HepG2 (cell line): ENCODE data around the gene TBL3. TPM values are rescaled to one million over a fixed set of nuclear protein-coding genes. Genes with fewer than 3 reads are reported as not detected.

Experiments used
- ATAC-seq: fragments of 200-7000 bp; cut with Tn5 transposase; 3 replicates; pipeline ENCODE4 v1.9.1; 2020; ENCODE audit warnings: mild to moderate bottlenecking, moderate library complexity
- BruUV-seq: library from RNA; stranded (reverse); fragments of 400-500 nt; replicated peaks from 2 replicates; lab custom pipeline; 2021; lab: Mats Ljungman, UMichigan
- CTCF ChIA-PET: fragments of 300-600 bp; formaldehyde crosslinking; extraction: SDS; loops from one replicate; lab custom pipeline; 2021; ENCODE audit warnings: low total read pairs, inconsistent platforms, low intra/inter-chr PET ratio; lab: Yijun Ruan, JAX
- POLR2A ChIA-PET: fragments of 350-600 bp; sonication (Branson Sonifier 250); formaldehyde crosslinking; loops from one replicate; lab custom pipeline; 2020; ENCODE audit warnings: antibody characterized with exemption, inconsistent platforms; lab: Yijun Ruan, JAX
- DNase-seq: peaks from one replicate; pipeline ENCODE4 v3.0.0-alpha.2; 2015; ENCODE audit warnings: low spot score
- FAIRE-seq: peaks from 3 replicates; lab custom pipeline; 2011; peaks lifted over from hg19 to GRCh38; lab: Jason Lieb, UNC
- H2AFZ ChIP-seq: one replicate; pipeline ENCODE4 v1.6.1; 2011; ENCODE audit warnings: low read length, inconsistent platforms
- H3K27ac ChIP-seq: fragments of 300-600 bp; 3 replicates; pipeline ENCODE4 v1.8.0; 2011; ENCODE audit warnings: mixed run types, mild to moderate bottlenecking, mixed read lengths, low read length, inconsistent platforms; ENCODE audit not compliant: insufficient read depth; ENCODE audit errors: extremely low read length
- H3K27me3 ChIP-seq, 2 experiments: fragments of 200-600 bp in 1 of 2; 2 replicates in 1 of 2; 3 replicates in 1 of 2; pipeline versions ENCODE4 v1.6.0 to v1.8.0; 2011; ENCODE audit warnings: low read length in 2 of 2, mild to moderate bottlenecking in 2 of 2, moderate library complexity in 2 of 2, inconsistent platforms in 1 of 2; ENCODE audit not compliant: insufficient read depth in 2 of 2, control insufficient read depth in 1 of 2
- H3K36me3 ChIP-seq, 2 experiments: fragments of 200-600 bp in 1 of 2; replicated peaks in 1 of 2; 2 replicates in 1 of 2; 3 replicates in 1 of 2; pipeline versions ENCODE4 v1.5.1 to v1.8.0; 2011; ENCODE audit warnings: low read length in 2 of 2, inconsistent platforms in 1 of 2; ENCODE audit not compliant: insufficient read depth in 2 of 2, control insufficient read depth in 1 of 2
- H3K4me1 ChIP-seq: 2 replicates; pipeline ENCODE4 v1.5.1; 2012; ENCODE audit warnings: low read length, inconsistent platforms; ENCODE audit not compliant: insufficient read depth
- H3K4me2 ChIP-seq: 2 replicates; pipeline ENCODE4 v1.6.0; 2011; ENCODE audit warnings: low read depth, low read length, inconsistent platforms
- H3K4me3 ChIP-seq, 3 experiments: fragments of 200-600 bp in 1 of 3; sonication (generic), shearing (Covaris generic) in 1 of 3; replicated peaks in 1 of 3; 2 replicates each; pipeline ENCODE4 v1.5.1; 2011 to 2016; ENCODE audit warnings: low read length in 3 of 3, inconsistent platforms in 2 of 3, low read depth in 2 of 3, mild to moderate bottlenecking in 2 of 3, control low read depth in 1 of 3, mixed read lengths in 1 of 3; ENCODE audit not compliant: insufficient read depth in 1 of 3
- H3K79me2 ChIP-seq: one replicate; pipeline ENCODE4 v1.6.1; 2011; ENCODE audit warnings: low read length, inconsistent platforms; ENCODE audit not compliant: insufficient read depth
- H3K9ac ChIP-seq: 2 replicates; pipeline ENCODE4 v1.6.0; 2011; ENCODE audit warnings: mild to moderate bottlenecking, low read depth, low read length, inconsistent platforms; ENCODE audit not compliant: insufficient read depth
- H3K9me3 ChIP-seq: 2 replicates; pipeline ENCODE4 v1.5.1; 2012; ENCODE audit warnings: mild to moderate bottlenecking, low read length
- H4K20me1 ChIP-seq: 2 replicates; pipeline ENCODE4 v1.6.0; 2011; ENCODE audit warnings: inconsistent platforms, mild to moderate bottlenecking, low read length, moderate library complexity; ENCODE audit not compliant: insufficient read depth
- BORCS8-MEF2B ChIP-seq: sonication (generic); formaldehyde crosslinking; IDR thresholded peaks from 2 replicates; pipeline ENCODE4 v1.8.0; 2022; ENCODE audit warnings: mild to moderate bottlenecking, missing genetic modification reagents
- CHD2 ChIP-seq: IDR thresholded peaks from 2 replicates; pipeline ENCODE4 v1.6.1; 2011; ENCODE audit warnings: low read depth, low read length, improper control_type of control experiment
- CHD4 ChIP-seq: fragments of 200-600 bp; sonication (generic); IDR thresholded peaks from 2 replicates; pipeline ENCODE4 v1.7.0; 2017; ENCODE audit warnings: mild to moderate bottlenecking, low read length, borderline replicate concordance
- HINFP ChIP-seq: sonication (generic); formaldehyde crosslinking; IDR thresholded peaks from 2 replicates; pipeline ENCODE4 v1.4.0; 2020; ENCODE audit warnings: low read depth, mild to moderate bottlenecking, missing genetic modification reagents
- KLF6 ChIP-seq: IDR thresholded peaks from 2 replicates; pipeline ENCODE4 v1.8.0; 2016; ENCODE audit warnings: missing biosample characterization, missing genetic modification reagents
- MXD4 ChIP-seq: IDR thresholded peaks from 2 replicates; pipeline ENCODE4 v1.6.1; 2016; ENCODE audit warnings: mild to moderate bottlenecking, missing biosample characterization, missing genetic modification reagents
- NR2F1 ChIP-seq, 2 experiments: fragments of 450-650 bp in 1 of 2; formaldehyde crosslinking in 1 of 2; IDR thresholded peaks; 2 replicates each; pipeline versions ENCODE4 v1.5.0 to v1.6.1; 2016 to 2020; ENCODE audit warnings: mild to moderate bottlenecking in 1 of 2, missing compliant biosample characterization in 1 of 2, missing genetic modification reagents in 1 of 2, moderate library complexity in 1 of 2
- NR2F6 ChIP-seq, 2 experiments: IDR thresholded peaks; 2 replicates each; pipeline ENCODE4 v1.6.1; 2016; ENCODE audit warnings: antibody characterized with exemption in 1 of 2, mild to moderate bottlenecking in 1 of 2
- PTBP1 ChIP-seq: fragments of 200-400 bp; formaldehyde crosslinking; IDR thresholded peaks from 2 replicates; pipeline ENCODE4 v1.6.1; 2018; ENCODE audit warnings: low read length, low read depth; ENCODE audit not compliant: poor library complexity, severe bottlenecking
- SNAPC5 ChIP-seq: sonication (generic); formaldehyde crosslinking; IDR thresholded peaks from 2 replicates; pipeline ENCODE4 v1.8.1; 2023; ENCODE audit warnings: mild to moderate bottlenecking, missing genetic modification reagents, borderline replicate concordance
- THYN1 ChIP-seq: sonication (generic); formaldehyde crosslinking; IDR thresholded peaks from 2 replicates; pipeline ENCODE4 v1.8.1; 2023; ENCODE audit warnings: low read depth, mild to moderate bottlenecking, moderate library complexity, missing genetic modification reagents, borderline replicate concordance
- ZBTB1 ChIP-seq: sonication (generic); formaldehyde crosslinking; IDR thresholded peaks from 2 replicates; pipeline ENCODE4 v1.4.0; 2020; ENCODE audit warnings: missing genetic modification reagents, borderline replicate concordance
- ZNF460 ChIP-seq: sonication (generic); formaldehyde crosslinking; IDR thresholded peaks from 2 replicates; pipeline ENCODE4 v1.5.1; 2020; ENCODE audit warnings: missing genetic modification reagents, mild to moderate bottlenecking, borderline replicate concordance
- ZNF556 ChIP-seq: sonication (generic); formaldehyde crosslinking; IDR thresholded peaks from 2 replicates; pipeline ENCODE4 v1.4.0; 2020; ENCODE audit warnings: mild to moderate bottlenecking, missing genetic modification reagents, borderline replicate concordance
- ZNF709 ChIP-seq: sonication (generic); formaldehyde crosslinking; IDR thresholded peaks from 2 replicates; pipeline ENCODE4 v1.5.0; 2020; ENCODE audit warnings: mild to moderate bottlenecking, missing genetic modification reagents
- ZNF883 ChIP-seq: sonication (generic); formaldehyde crosslinking; IDR thresholded peaks from 2 replicates; pipeline ENCODE4 v1.5.1; 2020; ENCODE audit warnings: mild to moderate bottlenecking, missing genetic modification reagents; ENCODE audit errors: not compliant biosample characterization
- WGBS: methylation state at CpG from one replicate; pipeline ENCODE4 v1.1.6; 2017; ENCODE audit warnings: low lambda C conversion rate; 5-methylcytosine and 5-hydroxymethylcytosine counted together
- in situ Hi-C: cut with HindIII; loops from 2 replicates; pipeline ENCODE4 v1.10.0; 2017; ENCODE audit warnings: low pct_unique_long_range_greater_than_20kb; ENCODE audit not compliant: extremely low pct_ligation_motif_present
- intact Hi-C: fragments of 100-400 bp; cut with micrococcal nuclease; formaldehyde crosslinking; loops from one replicate; pipeline ENCODE4 v1.10.0; 2022; ENCODE audit not compliant: unreplicated experiment
- polyA plus RNA-seq, 8 experiments: library from polyadenylated mRNA; depleted of rRNA in 3 of 8; stranded (reverse) in 7 of 8; unstranded in 1 of 8; fragments of >200 nt; fragmentation: Illumina TruSeq in 4 of 8; extraction: Trizol in 4 of 8; gene quantifications; 2 replicates each; pipeline versions ENCODE4 v1.2.1 to v1.2.3, GENCODE V29; 2011 to 2016; ENCODE audit warnings: low read depth in 4 of 8, missing spikeins in 1 of 8, mixed read lengths in 1 of 8; ENCODE audit not compliant: insufficient read depth in 1 of 8
- total RNA-seq, 5 experiments: library from RNA; depleted of rRNA; stranded (reverse); fragments of >200 nt; fragmentation: Illumina TruSeq; extraction: Trizol; gene quantifications; 2 replicates each; pipeline ENCODE4 v1.2.3, GENCODE V29; 2016; ENCODE audit warnings: low read depth in 1 of 5

TBL3 gene
- total and polyA plus RNA-seq, 2 of the 13 experiments (the other 11 are each of a cell fraction or from before 2014, with no cell fraction given): 16.8 to 38.0 TPM

DNA sequence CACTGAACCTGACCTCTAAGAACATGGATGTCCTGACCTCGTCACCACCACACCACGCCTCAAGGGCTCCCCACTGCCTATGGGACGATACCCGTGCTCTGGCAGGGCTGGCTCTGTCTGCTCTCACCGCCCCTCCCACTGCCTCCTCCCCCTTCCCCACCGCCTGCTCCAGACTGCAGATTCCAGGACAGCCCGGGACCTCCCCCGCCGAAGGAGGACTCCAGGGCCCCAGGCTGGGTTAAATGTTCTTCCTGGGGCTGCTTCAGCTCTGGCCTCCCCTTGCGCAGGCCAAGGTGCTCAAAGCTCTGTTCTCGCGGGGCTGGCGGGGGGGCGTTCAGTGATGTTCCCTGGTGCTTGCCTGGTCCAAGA, 50.9 kb downstream of the TBL3 start:
- Histone ChIP-seq H3K4me2 (peak overlapping the region; percentile 84), H3K4me3 (peak overlapping the region; percentile 38 to 66 (median 42); a peak in 5 of 6 replicates), H3K27ac (no peak overlapping the region), H3K9me3 (no peaks in the 10 kb centered on the region), H3K36me3 (no peaks in the 10 kb centered on the region), H3K4me1 (peaks cover 63% of the 10 kb centered on the region), H4K20me1 (no peaks in the 10 kb centered on the region), H2AFZ (no peak overlapping the region), H3K27me3 (peaks cover 3 to 29% of the 10 kb centered on the region in 2 experiments; a peak in 4 of 5 replicates), H3K9ac (0 out of 2 replicates have a peak overlapping the region, but pooled peaks have one; percentile 7), H3K79me2 (no peaks in the 10 kb centered on the region)
- ChIA-PET POLR2A (interaction anchor here (0.6 to 6.2 kb wide), 7 partner anchors 12 to 133 kb away, joined by 3 to 62 read pairs (median 14); partner anchors contain the start of genes RPS2 and TRAF7), CTCF (interaction anchor here (1.5 to 1.9 kb wide), 3 partner anchors 25 to 118 kb away, joined by 7 to 15 read pairs (median 9); partner anchors contain the start of genes NTHL1 and TSC2)
- TF ChIP-seq CHD4 (no peak), SNAPC5 (no peak), KLF6 (CRISPR knock-in tag) (no peak), THYN1 (CRISPR knock-in tag) (0 out of 2 replicates have a peak, but pooled peaks have one; percentile 38), ZBTB1 (CRISPR knock-in tag) (no peak), NR2F1 (CRISPR knock-in tag; IDR thresholded peaks at IDR 0.05) (no peak), ZNF460 (CRISPR knock-in tag) (no peak), PTBP1 (no peak), ZNF883 (CRISPR knock-in tag) (no peak), ZNF556 (CRISPR knock-in tag) (no peak), MXD4 (CRISPR knock-in tag) (no peak), ZNF709 (CRISPR knock-in tag) (no peak), CHD2 (peak; percentile 72; the same call in 1 of the 2 replicates), HINFP (no peak), BORCS8-MEF2B (CRISPR knock-in tag) (0 out of 2 replicates have a peak, but pooled peaks have one; percentile 19), NR2F6 (IDR thresholded peaks at IDR 0.05) (no peak), NR2F6 (CRISPR knock-in tag; IDR thresholded peaks at IDR 0.05) (no peak)
- 0% methylated on average over 3 of the region's 14 CpGs for WGBS
- intact Hi-C loops (loop anchor here (1.0 kb wide), 2 partner anchors 34 to 131 kb away; no protein-coding TSS in a partner anchor), in situ Hi-C loops (loop anchor here (5.0 kb wide), 3 partner anchors 35 to 125 kb away; partner anchors contain the start of gene RAB26)
- BruUV-seq: no TSS peak
- FAIRE-seq (no peak), DNase-seq (no peak), ATAC-seq (peak; percentile 38)
